Lower leg skin (tissue), 3 donors: ENCODE data around the gene TMEM150B.

Experiments
- CTCF ChIP-seq, 3 donors: fragments of 450-650 bp; IDR thresholded peaks; one replicate each; pipeline ENCODE4 v1.5.1; 2016; ENCODE audit warnings: antibody characterized with exemption in 3 of 3, mild to moderate bottlenecking in 3 of 3, moderate library complexity in 2 of 3
- POLR2A ChIP-seq, 2 donors: fragments of 450-650 bp; IDR thresholded peaks; one replicate each; pipeline ENCODE4 v1.6.1; 2016 to 2017; ENCODE audit warnings: antibody characterized with exemption in 2 of 2, mild to moderate bottlenecking in 1 of 2, moderate library complexity in 1 of 2

GRCh38 chr19:55309448-55309847 is 15.7 kb downstream of the TMEM150B start:
- TF ChIP-seq POLR2A (IDR thresholded peaks at IDR 0.05) (no peak), CTCF (IDR thresholded peaks at IDR 0.05) (no peak)
